NCI-H146 treated with DMSO at 0.1 percent for 48 hours (cell line): Measurements from ENCODE around the gene CLEC11A.
A peak's percentile ranks its signal among the peaks of the same experiment; 100 is the strongest.

ENCODE experiments used
- DNase-seq: peaks from one replicate; lab custom pipeline; 2025; ENCODE audit not compliant: unreplicated experiment; lab: John Stamatoyannopoulos, UW

The CLEC11A gene, protein sequence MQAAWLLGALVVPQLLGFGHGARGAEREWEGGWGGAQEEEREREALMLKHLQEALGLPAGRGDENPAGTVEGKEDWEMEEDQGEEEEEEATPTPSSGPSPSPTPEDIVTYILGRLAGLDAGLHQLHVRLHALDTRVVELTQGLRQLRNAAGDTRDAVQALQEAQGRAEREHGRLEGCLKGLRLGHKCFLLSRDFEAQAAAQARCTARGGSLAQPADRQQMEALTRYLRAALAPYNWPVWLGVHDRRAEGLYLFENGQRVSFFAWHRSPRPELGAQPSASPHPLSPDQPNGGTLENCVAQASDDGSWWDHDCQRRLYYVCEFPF

GRCh38 chr19:50723069-50723468, at the start of gene CLEC11A:
CLEC11A (plus strand) TSS chr19:50723364; CDS start chr19:50723526, 162 bp downstream.
- DNase-seq = no peak

GRCh38 chr19:50676625-50677197, 46.5 kb upstream of the CLEC11A start:
- no peak for DNase-seq

GRCh38 chr19:50677636-50678035, 45.5 kb upstream of the CLEC11A start:
- no peak for DNase-seq

- DNase-seq = no peak
Observed at GRCh38 chr19:50678323-50678722, 44.8 kb upstream of the CLEC11A start.

DNA sequence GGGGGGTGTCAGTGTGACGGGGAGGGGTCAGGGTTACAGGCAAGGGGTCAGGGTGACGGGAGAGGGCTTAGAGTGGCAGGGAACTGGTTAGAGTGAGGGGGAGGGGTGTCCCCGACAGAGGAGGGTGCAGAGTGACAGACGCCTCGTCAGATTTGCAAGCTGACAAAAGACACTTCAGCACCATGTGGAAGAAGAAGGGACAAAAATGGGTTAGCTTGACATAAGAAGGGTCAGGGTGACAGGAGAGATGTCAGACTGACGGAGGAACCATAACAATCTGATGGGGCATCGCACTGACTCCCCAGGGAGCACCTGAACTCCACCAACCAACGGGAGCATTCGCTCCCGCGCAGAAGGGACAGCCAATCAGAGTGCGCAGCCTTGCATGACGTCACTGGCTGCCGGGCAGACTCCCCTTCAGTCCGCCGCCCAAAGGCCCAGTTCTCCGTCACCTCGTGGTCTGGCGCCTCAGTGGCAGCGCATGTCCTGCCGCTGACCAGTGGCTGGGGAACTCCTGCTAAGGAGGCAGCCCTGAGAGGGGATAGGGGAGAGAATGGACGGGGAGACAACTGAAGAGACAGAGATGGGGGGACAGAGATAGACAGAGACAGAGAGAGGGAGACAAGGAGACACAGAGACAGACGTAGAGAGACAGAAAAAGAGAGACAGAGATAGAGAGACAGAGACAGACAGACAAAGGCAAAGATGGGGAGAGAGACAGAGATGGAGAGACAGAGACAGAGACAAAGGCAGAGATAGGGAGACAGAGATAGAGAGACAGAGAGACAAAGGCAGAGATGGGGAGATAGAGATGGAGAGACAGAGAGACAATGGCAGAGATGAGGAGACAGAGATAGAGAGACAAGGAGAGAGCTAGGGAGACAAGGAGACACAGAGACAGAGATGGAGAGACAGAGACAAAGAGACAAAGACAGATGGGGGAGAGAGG, 43.7 kb upstream of the CLEC11A start:
- peak; percentile 2 for DNase-seq

- no peak for DNase-seq
Observed at GRCh38 chr19:50686310-50687032, 36.7 kb upstream of the CLEC11A start.

DNA sequence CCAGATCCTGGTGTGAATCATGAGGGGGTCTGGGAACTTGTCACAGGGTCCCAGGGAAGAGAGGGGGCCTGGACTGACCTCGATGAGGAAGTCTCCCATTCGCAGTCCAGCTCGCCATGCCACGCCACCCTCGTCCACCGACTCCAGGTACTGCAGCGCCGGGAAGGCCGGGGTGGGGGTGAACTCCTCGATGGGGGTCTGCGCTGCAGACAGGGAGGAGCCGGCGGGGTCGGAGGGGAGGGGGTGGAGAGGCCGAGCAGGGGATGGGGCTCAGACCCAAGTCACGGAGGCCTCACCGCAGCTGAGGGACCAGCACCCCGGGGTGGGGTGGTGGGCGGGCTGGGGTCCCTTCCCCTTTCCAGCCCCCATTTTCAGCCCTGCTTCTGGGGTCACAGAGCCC, 34.4 kb upstream of the CLEC11A start:
- DNase-seq = no peak

GRCh38 chr19:50690439-50690838, 32.7 kb upstream of the CLEC11A start:
- no peak for DNase-seq

- no peak for DNase-seq
Observed at GRCh38 chr19:50693064-50693975, 29.8 kb upstream of the CLEC11A start.

GRCh38 chr19:50694815-50695145, 28.4 kb upstream of the CLEC11A start:
- no peak for DNase-seq

DNA sequence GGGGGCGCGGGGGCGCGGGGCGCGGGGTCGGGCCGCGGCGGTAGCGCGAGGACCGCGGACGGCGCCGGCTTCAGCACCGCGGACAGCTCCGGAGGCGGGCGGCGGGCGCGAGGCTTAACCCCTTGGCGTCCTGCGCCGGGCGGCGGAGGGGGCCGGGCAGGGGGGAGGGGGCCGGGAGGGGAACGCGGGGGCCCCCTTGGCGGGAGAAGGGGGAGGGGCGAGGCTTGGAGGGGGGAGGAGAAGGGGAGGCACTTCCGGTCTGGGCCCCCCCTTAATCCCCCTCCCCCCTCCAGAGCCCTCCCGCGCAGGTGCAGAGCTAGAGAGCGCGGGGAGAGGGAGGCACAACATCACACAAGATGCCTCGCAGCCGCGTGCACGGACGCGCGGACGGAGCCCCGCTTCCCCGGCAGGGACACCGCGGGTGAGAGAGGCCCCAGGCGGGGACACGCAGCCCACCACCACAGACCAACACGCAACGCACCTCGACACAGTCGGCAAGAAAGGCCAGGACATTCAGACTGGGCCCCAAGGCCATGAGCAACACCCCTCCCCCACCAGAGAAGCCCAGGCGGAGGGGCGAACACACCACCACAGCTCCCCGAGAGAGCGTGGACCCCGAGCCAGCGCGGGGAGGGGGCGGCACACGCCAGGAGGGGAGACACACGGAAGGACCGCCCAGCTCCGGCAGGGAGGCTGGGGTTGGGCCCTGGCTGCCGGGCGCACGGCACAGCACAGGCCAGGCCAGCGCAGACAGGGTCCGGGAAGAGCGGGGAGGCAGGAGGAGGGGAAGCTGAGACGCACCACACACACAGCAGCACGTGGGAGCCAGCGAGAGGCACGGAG, 27.7 kb upstream of the CLEC11A start:
- no peak for DNase-seq

- DNase-seq = no peak
Observed at GRCh38 chr19:50696094-50696483, 27.1 kb upstream of the CLEC11A start.

- no peak for DNase-seq
Observed at GRCh38 chr19:50697414-50698124, 25.6 kb upstream of the CLEC11A start.

GRCh38 chr19:50701367-50701985, 21.7 kb upstream of the CLEC11A start:
- DNase-seq = no peak

DNA sequence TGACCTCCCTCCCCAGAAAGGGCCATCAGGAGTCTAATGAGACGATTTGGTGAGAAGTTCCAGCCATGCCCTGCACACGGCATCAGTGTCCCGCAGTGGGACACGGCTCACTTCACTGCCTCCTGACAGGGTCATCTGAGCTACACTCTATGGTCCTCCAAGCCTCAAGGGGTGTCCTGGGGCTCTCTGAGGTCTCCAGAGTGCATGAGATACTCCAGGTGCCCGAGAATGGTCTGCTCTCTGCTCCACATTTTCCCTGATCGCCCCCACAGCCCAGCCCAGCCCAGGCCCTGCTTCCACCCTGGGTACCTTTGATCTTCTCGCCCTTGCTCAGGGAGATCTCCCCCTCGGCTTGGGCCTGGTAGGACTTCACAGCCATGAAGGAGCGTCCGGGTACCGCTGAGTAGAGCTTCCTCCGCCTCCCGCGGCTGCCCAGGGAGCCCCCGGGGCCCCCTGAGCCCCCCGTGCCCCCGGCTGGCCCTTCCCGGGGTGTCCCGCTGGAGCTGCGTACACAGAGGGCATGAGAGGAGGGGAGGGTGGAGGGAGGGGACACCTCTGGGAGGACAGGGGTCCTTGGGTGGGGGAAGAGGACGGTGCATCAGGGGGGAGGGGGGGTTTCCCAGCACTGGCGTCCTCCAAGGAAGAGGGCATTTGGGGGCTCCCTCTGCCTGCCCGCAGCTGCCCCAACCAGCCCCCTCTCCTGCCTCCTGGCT, 20.9 kb upstream of the CLEC11A start:
- DNase-seq = no peak

DNA sequence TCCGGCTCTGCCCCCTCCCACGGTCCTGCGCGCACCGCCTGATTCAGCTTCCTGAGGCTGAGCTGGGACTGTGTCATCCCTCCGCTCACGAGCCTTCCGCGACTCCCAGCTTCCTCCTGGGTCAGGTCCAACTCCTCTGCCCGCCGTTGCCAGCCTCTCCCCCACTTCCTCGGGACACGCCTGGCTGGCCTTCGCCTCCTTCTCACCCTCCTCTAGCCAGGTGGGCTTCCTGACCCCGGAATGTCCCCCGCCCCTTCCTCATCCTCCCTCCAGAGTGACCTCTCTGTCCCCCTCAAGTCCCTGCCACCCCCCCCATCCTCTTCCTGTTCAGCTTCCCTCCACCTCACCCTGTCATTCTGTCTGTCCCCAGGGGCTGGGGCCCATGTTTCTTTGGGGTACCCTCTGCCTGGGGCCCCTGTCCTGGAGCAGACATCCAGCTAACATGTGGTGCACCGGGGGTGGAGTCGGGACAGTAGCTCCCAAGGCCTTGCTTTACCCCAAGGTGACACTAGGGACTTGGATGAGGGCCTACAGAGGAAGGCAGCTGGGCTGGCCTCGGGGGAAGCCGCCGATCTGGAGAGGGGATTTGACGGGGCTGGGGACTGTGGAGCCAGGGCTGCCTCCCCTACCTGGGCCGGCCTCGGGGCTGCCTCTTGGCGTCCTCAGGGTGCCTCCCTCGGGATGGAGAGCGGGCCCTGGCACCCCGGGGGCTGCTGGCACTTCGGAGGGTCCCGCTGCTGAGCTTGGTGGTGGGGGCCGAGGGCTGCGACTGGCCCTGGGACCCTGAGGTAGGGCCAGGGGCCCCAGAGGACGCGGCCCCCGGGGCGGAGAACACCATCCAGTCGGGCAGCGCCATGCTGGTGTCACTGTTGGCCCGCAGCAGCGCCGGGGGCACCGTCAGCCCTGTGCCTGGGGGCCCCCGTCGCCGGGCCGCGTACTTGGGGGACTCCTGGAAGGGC, 20.0 kb upstream of the CLEC11A start:
- DNase-seq = no peak
